SU-DHL-6 (cell line): ENCODE data around the gene CDSN.

Experiments
- EZH2phosphoT487 ChIP-seq: fragments of 200-600 bp; sonication (generic), shearing (Covaris generic); conservative IDR thresholded peaks from 2 replicates; pipeline ENCODE4 v1.6.1; 2018; ENCODE audit warnings: mild to moderate bottlenecking, antibody characterized with exemption, low read length, moderate library complexity, mixed read lengths
- TF ChIP-seq, protein P1 (sequence below): fragments of 200-600 bp; sonication (generic); IDR thresholded peaks from one replicate; pipeline ENCODE4 v1.5.1; 2017; ENCODE audit warnings: antibody characterized with exemption, mild to moderate bottlenecking, low read length, moderate library complexity; ENCODE audit not compliant: insufficient read depth, poor library complexity, severe bottlenecking

DNA sequence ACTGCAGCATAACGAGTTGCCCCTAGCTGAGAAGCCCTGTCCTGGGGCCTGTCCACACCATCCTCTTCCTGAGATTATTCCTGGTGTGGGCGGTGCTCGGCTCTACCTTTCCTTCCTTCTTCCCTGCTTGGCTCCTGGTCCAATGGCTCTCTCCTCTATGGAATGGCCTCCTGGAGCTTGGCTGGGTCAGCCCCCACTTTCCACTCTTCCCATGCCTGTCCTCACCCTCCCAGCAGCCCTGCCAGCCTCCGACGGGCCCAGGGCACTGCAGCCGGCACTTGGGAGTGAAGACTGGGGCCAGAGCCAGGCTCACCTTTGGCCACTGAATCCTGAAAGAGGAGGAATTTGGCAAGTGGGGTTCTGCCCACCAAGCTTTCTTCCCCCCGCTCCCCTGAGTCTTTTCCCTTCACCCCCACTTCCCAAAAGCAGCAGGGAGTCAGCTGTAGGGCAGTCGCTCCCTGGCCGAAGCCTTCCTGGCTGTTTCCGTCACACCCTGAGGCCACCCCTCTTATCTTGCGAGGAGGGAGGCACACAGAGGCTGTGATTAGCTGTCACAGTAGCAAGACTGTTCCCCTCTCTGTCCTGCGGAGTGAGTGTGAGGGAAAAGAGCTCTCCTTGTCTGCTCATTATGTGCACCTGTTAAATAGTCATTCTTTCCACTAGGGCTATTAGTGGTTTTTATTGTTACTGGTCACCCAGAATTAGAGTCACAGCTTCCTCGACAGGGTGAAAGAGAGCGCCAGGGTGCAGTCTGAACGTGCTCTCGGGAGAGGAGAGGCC lies 6.3 kb upstream of the CDSN start:
- no peak for TF ChIP-seq EZH2phosphoT487
- TF ChIP-seq, protein P1, sequence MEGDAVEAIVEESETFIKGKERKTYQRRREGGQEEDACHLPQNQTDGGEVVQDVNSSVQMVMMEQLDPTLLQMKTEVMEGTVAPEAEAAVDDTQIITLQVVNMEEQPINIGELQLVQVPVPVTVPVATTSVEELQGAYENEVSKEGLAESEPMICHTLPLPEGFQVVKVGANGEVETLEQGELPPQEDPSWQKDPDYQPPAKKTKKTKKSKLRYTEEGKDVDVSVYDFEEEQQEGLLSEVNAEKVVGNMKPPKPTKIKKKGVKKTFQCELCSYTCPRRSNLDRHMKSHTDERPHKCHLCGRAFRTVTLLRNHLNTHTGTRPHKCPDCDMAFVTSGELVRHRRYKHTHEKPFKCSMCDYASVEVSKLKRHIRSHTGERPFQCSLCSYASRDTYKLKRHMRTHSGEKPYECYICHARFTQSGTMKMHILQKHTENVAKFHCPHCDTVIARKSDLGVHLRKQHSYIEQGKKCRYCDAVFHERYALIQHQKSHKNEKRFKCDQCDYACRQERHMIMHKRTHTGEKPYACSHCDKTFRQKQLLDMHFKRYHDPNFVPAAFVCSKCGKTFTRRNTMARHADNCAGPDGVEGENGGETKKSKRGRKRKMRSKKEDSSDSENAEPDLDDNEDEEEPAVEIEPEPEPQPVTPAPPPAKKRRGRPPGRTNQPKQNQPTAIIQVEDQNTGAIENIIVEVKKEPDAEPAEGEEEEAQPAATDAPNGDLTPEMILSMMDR, result no peak
